Measurements from ENCODE around the gene IFNG.
A peak's percentile ranks its signal among the peaks of the same experiment; 100 is the strongest.

The IFNG gene

GRCh38 chr12:68114606-68115005 is 44.9 kb downstream of the IFNG start:
- H3K27me3 Mint-ChIP-seq, result no peaks in the 10 kb centered on the region
- ATAC-seq (no peak), DNase-seq (no peak)
- H3K4me1 Mint-ChIP-seq, result peaks cover 27% of the 10 kb centered on the region
- no peak overlapping the region for H3K27ac Mint-ChIP-seq
- H3K4me3 Mint-ChIP-seq, result no peak overlapping the region
- H3K36me3 Mint-ChIP-seq (ENCODE audit: low read depth), result no peaks in the 10 kb centered on the region
- no peaks in the 10 kb centered on the region for H3K9me3 Mint-ChIP-seq

- H3K9me3 Mint-ChIP-seq, result no peaks in the 10 kb centered on the region
- no peak overlapping the region for H3K4me3 Mint-ChIP-seq
- peaks cover 22% of the 10 kb centered on the region for H3K4me1 Mint-ChIP-seq
- DNase-seq, result peak; percentile 64
- peak; percentile 43 for ATAC-seq
- no peaks in the 10 kb centered on the region for H3K27me3 Mint-ChIP-seq
- no peaks in the 10 kb centered on the region for H3K36me3 Mint-ChIP-seq (ENCODE audit: low read depth)
- no peak overlapping the region for H3K27ac Mint-ChIP-seq
These were observed 45.9 kb downstream of the IFNG start for GRCh38 chr12:68113644-68114043.

- H3K4me3 Mint-ChIP-seq, result no peak overlapping the region
- no peaks in the 10 kb centered on the region for H3K27me3 Mint-ChIP-seq
- no peak overlapping the region for H3K27ac Mint-ChIP-seq
- H3K36me3 Mint-ChIP-seq (ENCODE audit: low read depth), result no peaks in the 10 kb centered on the region
- no peak for DNase-seq
- H3K4me1 Mint-ChIP-seq, result peaks cover 10% of the 10 kb centered on the region
- no peak for ATAC-seq
- no peaks in the 10 kb centered on the region for H3K9me3 Mint-ChIP-seq
These were observed 47.5 kb downstream of the IFNG start for GRCh38 chr12:68111995-68112394.

- DNase-seq (no peak), ATAC-seq (no peak)
- Mint-ChIP-seq H3K27ac (no peak overlapping the region), H3K27me3 (no peaks in the 10 kb centered on the region), H3K4me1 (peaks cover 6% of the 10 kb centered on the region), H3K4me3 (no peak overlapping the region), H3K9me3 (no peaks in the 10 kb centered on the region), H3K36me3 (ENCODE audit: low read depth) (no peaks in the 10 kb centered on the region)
These were observed 49.9 kb downstream of the IFNG start for GRCh38 chr12:68109444-68110217.

- peaks cover 6% of the 10 kb centered on the region for H3K4me1 Mint-ChIP-seq
- no peaks in the 10 kb centered on the region for H3K9me3 Mint-ChIP-seq
- no peak overlapping the region for H3K27ac Mint-ChIP-seq
- no peaks in the 10 kb centered on the region for H3K27me3 Mint-ChIP-seq
- H3K36me3 Mint-ChIP-seq (ENCODE audit: low read depth), result no peaks in the 10 kb centered on the region
- no peak overlapping the region for H3K4me3 Mint-ChIP-seq
- DNase-seq (no peak), ATAC-seq (peak; percentile 70)
These were observed 50.5 kb downstream of the IFNG start for GRCh38 chr12:68109001-68109400.

- ATAC-seq (peak; percentile 25), DNase-seq (no peak)
- no peak overlapping the region for H3K27ac Mint-ChIP-seq
- no peak overlapping the region for H3K4me3 Mint-ChIP-seq
- H3K36me3 Mint-ChIP-seq (ENCODE audit: low read depth), result no peaks in the 10 kb centered on the region
- no peaks in the 10 kb centered on the region for H3K9me3 Mint-ChIP-seq
- peaks cover 6% of the 10 kb centered on the region for H3K4me1 Mint-ChIP-seq
- no peaks in the 10 kb centered on the region for H3K27me3 Mint-ChIP-seq
These were observed 52.9 kb downstream of the IFNG start for GRCh38 chr12:68106660-68107059.

GRCh38 chr12:68106160-68106559 is 53.4 kb downstream of the IFNG start:
- no peaks in the 10 kb centered on the region for H3K27me3 Mint-ChIP-seq
- peaks cover 6% of the 10 kb centered on the region for H3K4me1 Mint-ChIP-seq
- no peaks in the 10 kb centered on the region for H3K36me3 Mint-ChIP-seq (ENCODE audit: low read depth)
- no peak overlapping the region for H3K27ac Mint-ChIP-seq
- ATAC-seq, result peak; percentile 70
- no peak overlapping the region for H3K4me3 Mint-ChIP-seq
- H3K9me3 Mint-ChIP-seq, result no peaks in the 10 kb centered on the region
- DNase-seq, result no peak
